H9 (cell line): ENCODE results near the gene ARIH1. TPM values are rescaled to one million over a fixed set of nuclear protein-coding genes. Genes with fewer than 3 reads are reported as not detected.

Experiments
- DNase-seq: peaks from one replicate; pipeline ENCODE4 v3.0.0-alpha.2; 2017
- H2AFZ ChIP-seq: one replicate; pipeline ENCODE4 v1.6.1; 2013; ENCODE audit warnings: mild to moderate bottlenecking, low read length, control low read depth, moderate library complexity
- H2AK5ac ChIP-seq: 2 replicates; pipeline ENCODE4 v1.6.1; 2013; ENCODE audit warnings: low read length, control low read depth, mixed read lengths; ENCODE audit not compliant: insufficient read length
- H2BK120ac ChIP-seq: one replicate; pipeline ENCODE4 v1.6.1; 2013; ENCODE audit warnings: low read depth, mild to moderate bottlenecking, low read length, control low read depth, inconsistent platforms; ENCODE audit not compliant: poor library complexity, severe bottlenecking
- H2BK12ac ChIP-seq: 2 replicates; pipeline ENCODE4 v1.6.1; 2013; ENCODE audit warnings: low read length, control low read depth, mixed read lengths, low read depth; ENCODE audit not compliant: insufficient read length
- H2BK15ac ChIP-seq: 2 replicates; pipeline ENCODE4 v1.6.1; 2013; ENCODE audit warnings: low read depth, low read length, control low read depth
- H2BK20ac ChIP-seq: one replicate; pipeline ENCODE4 v1.6.1; 2013; ENCODE audit warnings: low read depth, mild to moderate bottlenecking, low read length, control low read depth, inconsistent platforms; ENCODE audit not compliant: poor library complexity, severe bottlenecking
- H2BK5ac ChIP-seq: 2 replicates; pipeline ENCODE4 v1.6.1; 2013; ENCODE audit warnings: low read length, control low read depth, mixed read lengths; ENCODE audit not compliant: insufficient read length
- H3K14ac ChIP-seq: 2 replicates; pipeline ENCODE4 v1.6.1; 2013; ENCODE audit warnings: low read length, control low read depth; ENCODE audit not compliant: insufficient read depth
- H3K18ac ChIP-seq: 2 replicates; pipeline ENCODE4 v1.6.1; 2013; ENCODE audit warnings: low read depth, mild to moderate bottlenecking, mixed read lengths, low read length, control low read depth; ENCODE audit not compliant: insufficient read length
- H3K23ac ChIP-seq: 2 replicates; pipeline ENCODE4 v1.6.1; 2013; ENCODE audit warnings: low read length, control low read depth, mixed read lengths, low read depth; ENCODE audit not compliant: insufficient read length
- H3K23me2 ChIP-seq: 2 replicates; pipeline ENCODE4 v1.6.1; 2013; ENCODE audit warnings: low read depth, mild to moderate bottlenecking, mixed read lengths, low read length, control low read depth; ENCODE audit not compliant: insufficient read length, poor library complexity, severe bottlenecking
- H3K27ac ChIP-seq: 2 replicates; pipeline ENCODE4 v1.5.1; 2013; ENCODE audit warnings: low read length, control low read depth, mixed read lengths, low read depth; ENCODE audit not compliant: insufficient read length
- H3K27me3 ChIP-seq: 2 replicates; pipeline ENCODE4 v1.6.1; 2013; ENCODE audit warnings: low read length, control low read depth, inconsistent platforms; ENCODE audit not compliant: insufficient read depth
- H3K4ac ChIP-seq: 2 replicates; pipeline ENCODE4 v1.6.1; 2013; ENCODE audit warnings: low read depth, mild to moderate bottlenecking, control low read depth, inconsistent platforms, low read length, moderate library complexity
- H3K4me1 ChIP-seq: 2 replicates; pipeline ENCODE4 v1.6.1; 2013; ENCODE audit warnings: low read length, control low read depth, inconsistent platforms; ENCODE audit not compliant: insufficient read depth
- H3K4me2 ChIP-seq: 2 replicates; pipeline ENCODE4 v1.6.1; 2013; ENCODE audit warnings: low read length, control low read depth, mixed read lengths; ENCODE audit not compliant: insufficient read length, insufficient read depth
- H3K56ac ChIP-seq: 2 replicates; pipeline ENCODE4 v1.6.1; 2013; ENCODE audit warnings: low read depth, mild to moderate bottlenecking, mixed read lengths, low read length, control low read depth; ENCODE audit not compliant: insufficient read length
- H3K79me1 ChIP-seq: 2 replicates; pipeline ENCODE4 v1.6.1; 2013; ENCODE audit warnings: low read depth, mild to moderate bottlenecking, moderate library complexity, low read length, control low read depth, inconsistent platforms; ENCODE audit not compliant: insufficient read depth, poor library complexity, severe bottlenecking
- H3K79me2 ChIP-seq: 2 replicates; pipeline ENCODE4 v1.6.1; 2013; ENCODE audit warnings: low read length, control low read depth, inconsistent platforms; ENCODE audit not compliant: insufficient read depth
- H3K9ac ChIP-seq: 2 replicates; pipeline ENCODE4 v1.6.1; 2013; ENCODE audit warnings: low read length, control low read depth, mixed read lengths; ENCODE audit not compliant: insufficient read length; ENCODE audit errors: extremely low read depth
- H3K9me3 ChIP-seq: one replicate; pipeline ENCODE4 v1.6.1; 2013; ENCODE audit warnings: low read depth, low read length, inconsistent platforms; ENCODE audit not compliant: control insufficient read depth
- H3T11ph ChIP-seq: one replicate; pipeline ENCODE4 v1.6.1; 2013; ENCODE audit warnings: mild to moderate bottlenecking, low read length, control low read depth, inconsistent platforms
- H4K20me1 ChIP-seq: one replicate; pipeline ENCODE4 v1.6.1; 2013; ENCODE audit not compliant: control insufficient read depth, insufficient read length, insufficient read depth
- H4K5ac ChIP-seq: 2 replicates; pipeline ENCODE4 v1.6.1; 2013; ENCODE audit warnings: low read depth, mild to moderate bottlenecking, mixed read lengths, low read length, control low read depth; ENCODE audit not compliant: insufficient read length
- H4K8ac ChIP-seq: replicated peaks from 2 replicates; pipeline ENCODE4 v1.6.1; 2013; ENCODE audit warnings: low read length, control low read depth, mixed read lengths, low read depth; ENCODE audit not compliant: insufficient read length
- H4K91ac ChIP-seq: 2 replicates; pipeline ENCODE4 v1.6.1; 2013; ENCODE audit warnings: low read depth, mild to moderate bottlenecking, moderate library complexity, mixed read lengths, low read length, control low read depth; ENCODE audit not compliant: insufficient read length
- H3K27ac Mint-ChIP-seq, 3 experiments: 2 replicates in 2 of 3; 3 replicates in 1 of 3; pipeline ENCODE4 v1.8.0; 2020 to 2021; ENCODE audit warnings: mixed read lengths in 3 of 3, mild to moderate bottlenecking in 1 of 3, moderate library complexity in 1 of 3
- H3K27me3 Mint-ChIP-seq: 2 replicates; pipeline ENCODE4 v1.8.0; 2021; ENCODE audit warnings: low read depth, mild to moderate bottlenecking, moderate library complexity, mixed read lengths
- H3K36me3 Mint-ChIP-seq, 3 experiments: 2 replicates in 2 of 3; 3 replicates in 1 of 3; pipeline ENCODE4 v1.8.0; 2020 to 2021; ENCODE audit warnings: low read depth in 3 of 3, mixed read lengths in 3 of 3; ENCODE audit not compliant: insufficient read depth in 1 of 3
- H3K4me1 Mint-ChIP-seq, 2 experiments: 2 replicates each; pipeline ENCODE4 v1.8.0; 2020; ENCODE audit warnings: mixed read lengths in 2 of 2
- H3K4me3 Mint-ChIP-seq, 2 experiments: 2 replicates in 1 of 2; 3 replicates in 1 of 2; pipeline ENCODE4 v1.8.0; 2020 to 2021; ENCODE audit warnings: mild to moderate bottlenecking in 2 of 2, mixed read lengths in 2 of 2, moderate library complexity in 1 of 2
- H3K9me3 Mint-ChIP-seq, 2 experiments: 2 replicates in 1 of 2; 3 replicates in 1 of 2; pipeline ENCODE4 v1.8.0; 2020; ENCODE audit warnings: mild to moderate bottlenecking in 2 of 2, mixed read lengths in 2 of 2, moderate library complexity in 1 of 2
- CTCF ChIP-seq: fragments of 200-600 bp; sonication (generic); conservative IDR thresholded peaks from 3 replicates; pipeline ENCODE4 v1.8.0; 2021; ENCODE audit warnings: antibody characterized with exemption, mild to moderate bottlenecking
- WGBS: extraction: QIAGEN DNeasy Blood & Tissue Kit; methylation state at CpG from one replicate; pipeline ENCODE4 v1.1.7; 2013; ENCODE audit warnings: missing lambda C conversion rate, low lambda C conversion rate, mixed read lengths; ENCODE audit not compliant: insufficient read length; ENCODE audit errors: extremely low coverage; 5-methylcytosine and 5-hydroxymethylcytosine counted together
- total RNA-seq: library from RNA; stranded (reverse); gene quantifications from 2 replicates; pipeline ENCODE4 v1.2.1, GENCODE V29; 2021

The ARIH1 gene
- total RNA-seq, 1 experiment from 2014 or later, result 158 TPM

- no peak overlapping the region for H3K14ac ChIP-seq
- no peak overlapping the region for H3K56ac ChIP-seq
- H2BK15ac ChIP-seq, result no peak overlapping the region
- H3K4me1 Mint-ChIP-seq, result no peaks in the 10 kb centered on the region
- no peak overlapping the region for H3T11ph ChIP-seq
- H4K91ac ChIP-seq, result no peak overlapping the region
- no peak overlapping the region for H3K27ac ChIP-seq
- no peak overlapping the region for H4K5ac ChIP-seq
- no peaks in the 10 kb centered on the region for H3K23me2 ChIP-seq
- H3K4me3 Mint-ChIP-seq, result no peak overlapping the region
- no peaks in the 10 kb centered on the region for H3K27me3 Mint-ChIP-seq
- no peak overlapping the region for H4K8ac ChIP-seq
- no peak overlapping the region for H2BK5ac ChIP-seq
- H3K36me3 Mint-ChIP-seq, result peaks cover 10 to 55% (median 33%) of the 10 kb centered on the region in 3 experiments; a peak in 5 of 7 replicates
- H3K9me3 Mint-ChIP-seq, result no peaks in the 10 kb centered on the region
- no peaks in the 10 kb centered on the region for H3K27me3 ChIP-seq
- no peak overlapping the region for H3K9ac ChIP-seq
- H2AK5ac ChIP-seq, result no peak overlapping the region
- no peak overlapping the region for H3K4ac ChIP-seq
- no peaks in the 10 kb centered on the region for H3K79me2 ChIP-seq
- H2BK120ac ChIP-seq, result no peak overlapping the region
- H2BK20ac ChIP-seq, result no peak overlapping the region
- H3K79me1 ChIP-seq, result peaks cover 6% of the 10 kb centered on the region
- WGBS, result no CpG with 5 or more reads among the region's 1 CpG
- no peak overlapping the region for H3K4me2 ChIP-seq
- TF ChIP-seq CTCF, result no peak
- no peak overlapping the region for H3K23ac ChIP-seq
- H2AFZ ChIP-seq, result no peak overlapping the region
- H3K27ac Mint-ChIP-seq, result no peak overlapping the region
- H4K20me1 ChIP-seq, result no peaks in the 10 kb centered on the region
- H3K18ac ChIP-seq, result no peak overlapping the region
- H3K9me3 ChIP-seq, result no peaks in the 10 kb centered on the region
- H3K4me1 ChIP-seq, result no peaks in the 10 kb centered on the region
- no peak for DNase-seq
- no peak overlapping the region for H2BK12ac ChIP-seq
Measured at GRCh38 chr15:72566973-72567372, 92.8 kb downstream of the ARIH1 start.
